B cell (primary cell): Measurements from ENCODE around the gene EXOC7.

Source experiments
- EZH2 ChIP-seq: IDR thresholded peaks from 2 replicates; pipeline ENCODE4 v1.6.1; 2012; ENCODE audit warnings: borderline replicate concordance, low read depth, mild to moderate bottlenecking, moderate library complexity, low read length; ENCODE audit not compliant: insufficient read depth, poor library complexity, severe bottlenecking
- TF ChIP-seq, protein P1 (sequence below): fragments of 200-600 bp; IDR thresholded peaks from one replicate; pipeline ENCODE4 v1.8.0; 2022; ENCODE audit warnings: antibody characterized with exemption, mild to moderate bottlenecking

DNA sequence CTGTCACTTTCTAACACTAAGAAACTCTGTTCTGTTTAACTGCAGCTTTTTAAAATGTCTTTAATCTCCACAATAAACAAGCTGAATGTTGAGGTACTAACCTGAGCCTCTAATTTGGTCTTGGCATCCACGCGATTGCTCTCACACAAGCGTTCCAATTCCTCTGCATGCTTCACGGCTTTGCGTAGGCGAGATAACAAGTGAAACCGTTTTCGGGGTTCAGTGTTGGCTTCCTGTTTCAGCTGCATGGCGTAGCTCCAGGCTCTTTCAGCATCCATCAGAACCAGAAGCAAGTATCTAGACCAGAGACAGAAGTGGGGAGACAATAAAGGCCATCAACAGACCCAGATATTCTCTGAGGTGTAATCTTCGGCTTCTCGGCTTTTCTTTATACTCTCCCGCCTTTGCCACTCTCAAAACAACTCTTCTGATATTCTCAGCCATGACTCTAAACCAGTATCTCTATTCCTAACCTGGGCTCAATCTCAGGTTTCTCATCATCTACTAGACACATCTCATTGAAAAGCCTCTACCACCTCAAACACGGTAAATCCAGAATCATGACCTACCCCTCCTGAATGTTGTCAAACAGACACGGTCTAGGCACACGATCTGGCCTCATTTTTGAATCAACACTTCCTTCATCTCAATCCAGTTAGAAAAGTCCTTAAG is 39.6 kb downstream of the EXOC7 start:
- TF ChIP-seq, protein P1, sequence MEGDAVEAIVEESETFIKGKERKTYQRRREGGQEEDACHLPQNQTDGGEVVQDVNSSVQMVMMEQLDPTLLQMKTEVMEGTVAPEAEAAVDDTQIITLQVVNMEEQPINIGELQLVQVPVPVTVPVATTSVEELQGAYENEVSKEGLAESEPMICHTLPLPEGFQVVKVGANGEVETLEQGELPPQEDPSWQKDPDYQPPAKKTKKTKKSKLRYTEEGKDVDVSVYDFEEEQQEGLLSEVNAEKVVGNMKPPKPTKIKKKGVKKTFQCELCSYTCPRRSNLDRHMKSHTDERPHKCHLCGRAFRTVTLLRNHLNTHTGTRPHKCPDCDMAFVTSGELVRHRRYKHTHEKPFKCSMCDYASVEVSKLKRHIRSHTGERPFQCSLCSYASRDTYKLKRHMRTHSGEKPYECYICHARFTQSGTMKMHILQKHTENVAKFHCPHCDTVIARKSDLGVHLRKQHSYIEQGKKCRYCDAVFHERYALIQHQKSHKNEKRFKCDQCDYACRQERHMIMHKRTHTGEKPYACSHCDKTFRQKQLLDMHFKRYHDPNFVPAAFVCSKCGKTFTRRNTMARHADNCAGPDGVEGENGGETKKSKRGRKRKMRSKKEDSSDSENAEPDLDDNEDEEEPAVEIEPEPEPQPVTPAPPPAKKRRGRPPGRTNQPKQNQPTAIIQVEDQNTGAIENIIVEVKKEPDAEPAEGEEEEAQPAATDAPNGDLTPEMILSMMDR, result no peak
- TF ChIP-seq EZH2, result no peak
